Measurements from ENCODE around the gene ELOA. TPM values are rescaled to one million over a fixed set of nuclear protein-coding genes. Genes with fewer than 3 reads are reported as not detected.

The ELOA gene
- total RNA-seq, 1 experiment from 2014 or later, result 31.3 TPM

GRCh38 chr1:23759277-23759676 is 16.0 kb downstream of the ELOA start:
- peaks cover 2% of the 10 kb centered on the region; the same call in 1 of the 2 replicates for H3K36me3 ChIP-seq (ENCODE audit: control insufficient read depth, insufficient read depth, low read length)
- no peak for TF ChIP-seq CTCF (IDR thresholded peaks at IDR 0.05; ENCODE audit: insufficient read depth in 1 of 2, low read depth in 1 of 2, low read length in 1 of 2, severe bottlenecking in 1 of 2, unreplicated experiment in 1 of 2)
- H3K36me3 Mint-ChIP-seq (ENCODE audit: insufficient read depth, unreplicated experiment), result peaks cover 71% of the 10 kb centered on the region
- H3K4me3 ChIP-seq (ENCODE audit: low read depth, low read length), result no peak overlapping the region
- ChIA-PET CTCF (no interaction called here), POLR2A (no interaction called here)
- intact Hi-C loops (cut with micrococcal nuclease; ENCODE audit: unreplicated experiment), result no loop called here
- no peaks in the 10 kb centered on the region for H3K4me1 ChIP-seq
- no peak overlapping the region for H3K4me3 Mint-ChIP-seq (ENCODE audit: unreplicated experiment)
- H3K9me3 ChIP-seq, result no peaks in the 10 kb centered on the region
- H3K27me3 Mint-ChIP-seq (ENCODE audit: insufficient read depth, unreplicated experiment), result no peaks in the 10 kb centered on the region
- H3K9me3 Mint-ChIP-seq (ENCODE audit: unreplicated experiment), result no peaks in the 10 kb centered on the region
- no peak overlapping the region for H3K27ac Mint-ChIP-seq (ENCODE audit: unreplicated experiment)
- BruUV-seq (replicated peaks), result no TSS peak
- no peaks in the 10 kb centered on the region for H3K4me1 Mint-ChIP-seq (ENCODE audit: low read depth, unreplicated experiment)
- no peaks in the 10 kb centered on the region for H3K27me3 ChIP-seq (replicated peaks; ENCODE audit: control insufficient read depth, insufficient read depth, low read length)
- no peak for DNase-seq

GRCh38 chr1:23763041-23763577 is 19.8 kb downstream of the ELOA start:
- Mint-ChIP-seq H3K27ac (ENCODE audit: unreplicated experiment) (no peak overlapping the region), H3K9me3 (ENCODE audit: unreplicated experiment) (no peaks in the 10 kb centered on the region), H3K27me3 (ENCODE audit: insufficient read depth, unreplicated experiment) (no peaks in the 10 kb centered on the region), H3K4me1 (ENCODE audit: low read depth, unreplicated experiment) (no peaks in the 10 kb centered on the region), H3K36me3 (ENCODE audit: insufficient read depth, unreplicated experiment) (peaks cover 51% of the 10 kb centered on the region), H3K4me3 (ENCODE audit: unreplicated experiment) (no peak overlapping the region)
- BruUV-seq (replicated peaks), result no TSS peak
- H3K4me3 ChIP-seq (ENCODE audit: low read depth, low read length), result no peak overlapping the region
- H3K36me3 ChIP-seq (ENCODE audit: control insufficient read depth, insufficient read depth, low read length), result 0 out of 2 replicates have a peak, but pooled peaks cover 1% of the 10 kb centered on the region
- CTCF ChIA-PET, result interaction anchor here (0.6 kb wide), 1 partner anchor 734 kb away, joined by 4 read pairs; no protein-coding TSS in a partner anchor
- DNase-seq, result no peak
- no peak for TF ChIP-seq CTCF (IDR thresholded peaks at IDR 0.05; ENCODE audit: insufficient read depth in 1 of 2, low read depth in 1 of 2, low read length in 1 of 2, severe bottlenecking in 1 of 2, unreplicated experiment in 1 of 2)
- H3K27me3 ChIP-seq (replicated peaks; ENCODE audit: control insufficient read depth, insufficient read depth, low read length), result no peaks in the 10 kb centered on the region
- H3K4me1 ChIP-seq, result no peaks in the 10 kb centered on the region
- no peaks in the 10 kb centered on the region for H3K9me3 ChIP-seq
- intact Hi-C loops (cut with micrococcal nuclease; ENCODE audit: unreplicated experiment), result no loop called here
- POLR2A ChIA-PET, result no interaction called here

GRCh38 chr1:23768733-23769132 is 25.5 kb downstream of the ELOA start:
- CTCF ChIA-PET, result no interaction called here
- DNase-seq, result no peak
- Mint-ChIP-seq H3K27ac (ENCODE audit: unreplicated experiment) (no peak overlapping the region), H3K36me3 (ENCODE audit: insufficient read depth, unreplicated experiment) (peaks cover 19% of the 10 kb centered on the region), H3K4me3 (ENCODE audit: unreplicated experiment) (no peak overlapping the region), H3K9me3 (ENCODE audit: unreplicated experiment) (no peaks in the 10 kb centered on the region), H3K27me3 (ENCODE audit: insufficient read depth, unreplicated experiment) (no peaks in the 10 kb centered on the region), H3K4me1 (ENCODE audit: low read depth, unreplicated experiment) (no peaks in the 10 kb centered on the region)
- H3K36me3 ChIP-seq (ENCODE audit: control insufficient read depth, insufficient read depth, low read length), result no peaks in the 10 kb centered on the region; the same call in 1 of the 2 replicates
- POLR2A ChIA-PET, result no interaction called here
- H3K4me1 ChIP-seq, result no peaks in the 10 kb centered on the region
- H3K4me3 ChIP-seq (ENCODE audit: low read depth, low read length), result no peak overlapping the region
- H3K9me3 ChIP-seq, result no peaks in the 10 kb centered on the region
- BruUV-seq (replicated peaks), result no TSS peak
- no peak for TF ChIP-seq CTCF (IDR thresholded peaks at IDR 0.05; ENCODE audit: insufficient read depth in 1 of 2, low read depth in 1 of 2, low read length in 1 of 2, severe bottlenecking in 1 of 2, unreplicated experiment in 1 of 2)
- no peaks in the 10 kb centered on the region for H3K27me3 ChIP-seq (replicated peaks; ENCODE audit: control insufficient read depth, insufficient read depth, low read length)
- intact Hi-C loops (cut with micrococcal nuclease; ENCODE audit: unreplicated experiment), result no loop called here

Measured in Caco-2 (cell line).